ENCODE measurements around the gene CSNK2B. TPM values are rescaled to one million over a fixed set of nuclear protein-coding genes. Genes with fewer than 3 reads are reported as not detected.

The CSNK2B gene
- total RNA-seq, 2 donors from 2014 or later: 155 to 171 TPM

DNA sequence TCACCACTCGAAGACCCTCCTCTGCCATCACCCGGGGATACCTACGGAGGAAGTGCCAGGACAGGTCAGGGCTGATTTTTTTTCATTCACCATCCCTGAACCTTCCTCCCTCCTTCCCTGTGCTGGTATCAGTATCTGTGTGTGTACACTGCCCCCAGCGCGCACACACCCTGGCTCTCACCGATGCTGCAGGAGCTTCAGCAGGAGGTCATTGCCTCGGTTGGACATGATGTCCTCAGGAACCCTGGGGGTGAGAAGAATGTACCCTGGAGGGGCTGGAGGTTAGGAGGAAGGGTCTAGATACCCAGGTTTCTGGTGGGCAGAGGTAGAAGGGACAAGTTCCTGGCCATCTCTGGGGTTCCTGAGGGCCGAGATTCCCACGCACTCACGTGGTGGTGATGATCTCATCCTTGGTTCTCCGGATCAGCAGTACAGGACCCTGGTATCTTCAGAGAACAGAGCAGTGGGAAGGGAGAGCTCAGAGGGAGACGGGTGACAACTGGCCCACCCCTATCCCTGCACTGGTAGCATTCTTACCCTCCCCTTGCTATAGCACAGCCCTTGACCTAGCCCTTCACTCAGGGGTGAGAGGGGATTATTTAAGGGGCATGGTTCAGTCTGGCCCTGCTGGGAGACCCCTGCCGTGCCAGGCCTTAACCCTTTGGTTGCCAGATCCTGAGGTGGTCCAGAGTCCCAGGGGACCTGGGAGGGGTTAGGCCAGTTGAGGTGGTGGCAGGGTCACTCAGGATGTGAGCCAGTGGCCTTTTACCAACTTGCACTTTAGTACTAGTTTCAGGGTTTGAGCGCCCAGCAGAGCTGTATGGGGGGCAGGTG is 22.2 kb downstream of the CSNK2B start:
- H3K27me3 Mint-ChIP-seq (ENCODE audit: insufficient read depth): no peaks in the 10 kb centered on the region
- no peaks in the 10 kb centered on the region for H3K9me3 ChIP-seq (ENCODE audit: control insufficient read depth, low read length)
- no peaks in the 10 kb centered on the region for H3K27me3 ChIP-seq (ENCODE audit: control insufficient read depth, insufficient read depth, low read length, poor library complexity, severe bottlenecking)
- no peak for TF ChIP-seq CTCF (conservative IDR thresholded peaks at IDR 0.05)
- no peak overlapping the region for H3K9ac ChIP-seq (ENCODE audit: extremely low read depth, low read length, poor library complexity, severe bottlenecking)
- peak overlapping the region; percentile 74 for H3K27ac Mint-ChIP-seq
- no peak overlapping the region for H3K27ac ChIP-seq (ENCODE audit: low read depth, low read length)
- peak; percentile 59 for DNase-seq
- H3K9me3 Mint-ChIP-seq: no peaks in the 10 kb centered on the region
- peaks cover 61% of the 10 kb centered on the region for H3K36me3 Mint-ChIP-seq (ENCODE audit: low read depth)
- WGBS, 2 experiments (ENCODE audit: insufficient coverage in 1 of 2, insufficient read length in 1 of 2): 84 to 95% methylated on average over 6 to 14 of the region's 14 CpGs
- no peak overlapping the region for H3K4me3 Mint-ChIP-seq
- peaks cover 13% of the 10 kb centered on the region for H3K4me1 ChIP-seq (ENCODE audit: control insufficient read depth, insufficient read depth, low read length)
- H3K36me3 ChIP-seq (ENCODE audit: control insufficient read depth, insufficient read depth, low read length): peaks cover 68% of the 10 kb centered on the region
- H3K4me1 Mint-ChIP-seq: peaks cover 21% of the 10 kb centered on the region
- no peak overlapping the region for H3K4me3 ChIP-seq (ENCODE audit: low read length)

GRCh38 chr6:31689249-31690110 is 23.6 kb downstream of the CSNK2B start:
- DNase-seq: peak; percentile 84
- Histone ChIP-seq H3K27ac (ENCODE audit: low read depth, low read length) (no peak overlapping the region), H3K36me3 (ENCODE audit: control insufficient read depth, insufficient read depth, low read length) (peaks cover 72% of the 10 kb centered on the region), H3K27me3 (ENCODE audit: control insufficient read depth, insufficient read depth, low read length, poor library complexity, severe bottlenecking) (no peaks in the 10 kb centered on the region), H3K4me3 (ENCODE audit: low read length) (no peak overlapping the region), H3K9ac (ENCODE audit: extremely low read depth, low read length, poor library complexity, severe bottlenecking) (no peak overlapping the region), H3K4me1 (ENCODE audit: control insufficient read depth, insufficient read depth, low read length) (peaks cover 13% of the 10 kb centered on the region), H3K9me3 (ENCODE audit: control insufficient read depth, low read length) (no peaks in the 10 kb centered on the region)
- peak; percentile 73 for TF ChIP-seq CTCF (conservative IDR thresholded peaks at IDR 0.05)
- Mint-ChIP-seq H3K36me3 (ENCODE audit: low read depth) (peaks cover 68% of the 10 kb centered on the region), H3K9me3 (no peaks in the 10 kb centered on the region), H3K4me3 (no peak overlapping the region), H3K27ac (peak overlapping the region; percentile 83), H3K27me3 (ENCODE audit: insufficient read depth) (no peaks in the 10 kb centered on the region), H3K4me1 (peaks cover 15% of the 10 kb centered on the region)
- WGBS, 2 experiments (ENCODE audit: insufficient coverage in 1 of 2, insufficient read length in 1 of 2): 80 to 85% methylated on average over 5 to 10 of the region's 11 CpGs

DNA sequence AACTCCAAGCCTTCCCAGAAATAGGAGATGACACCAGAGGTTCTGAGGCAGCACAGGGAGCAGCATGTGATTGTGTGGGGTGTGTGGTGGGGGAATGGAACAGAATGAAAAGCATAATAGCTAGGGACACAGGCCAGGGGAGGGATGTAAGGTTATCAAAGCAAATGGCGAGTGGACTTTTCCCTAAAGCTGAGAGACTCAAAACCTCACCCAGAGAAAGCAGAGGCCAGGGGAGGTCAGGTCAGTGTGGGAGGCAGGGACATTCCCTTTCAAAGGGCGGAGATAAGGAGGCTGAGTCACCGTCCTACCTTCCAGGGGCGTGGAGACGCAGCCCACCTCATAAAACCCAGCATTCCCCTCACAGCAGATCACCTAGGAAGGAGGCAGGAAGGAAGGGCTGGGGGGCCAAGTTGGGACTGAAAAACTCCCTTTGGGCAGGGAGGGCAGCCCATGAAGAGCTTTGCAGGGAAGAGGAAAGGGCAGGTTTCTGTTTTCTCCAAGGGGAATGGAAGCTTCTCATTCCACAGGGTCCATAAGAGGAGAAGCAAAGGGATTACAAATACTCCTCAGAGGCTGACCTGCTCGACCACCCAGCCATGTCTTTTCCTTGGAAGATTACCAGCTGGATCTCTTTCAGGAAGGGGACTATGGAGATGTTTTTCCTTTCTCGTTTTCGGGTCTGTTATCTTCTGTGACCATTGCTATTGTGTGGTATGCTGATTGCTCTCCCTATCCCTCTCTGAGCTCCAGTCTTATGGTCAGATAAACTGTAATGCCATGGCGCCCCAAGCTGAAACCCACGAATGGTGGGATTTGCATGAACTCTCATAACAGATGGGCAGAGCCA is 24.6 kb downstream of the CSNK2B start:
- no peak overlapping the region for H3K9ac ChIP-seq (ENCODE audit: extremely low read depth, low read length, poor library complexity, severe bottlenecking)
- H3K9me3 ChIP-seq (ENCODE audit: control insufficient read depth, low read length): no peaks in the 10 kb centered on the region
- no peak overlapping the region for H3K4me3 ChIP-seq (ENCODE audit: low read length)
- Mint-ChIP-seq H3K36me3 (ENCODE audit: low read depth) (peaks cover 71% of the 10 kb centered on the region), H3K4me1 (peaks cover 15% of the 10 kb centered on the region), H3K9me3 (no peaks in the 10 kb centered on the region), H3K4me3 (no peak overlapping the region), H3K27me3 (ENCODE audit: insufficient read depth) (no peaks in the 10 kb centered on the region), H3K27ac (peak overlapping the region; percentile 83)
- no peaks in the 10 kb centered on the region for H3K27me3 ChIP-seq (ENCODE audit: control insufficient read depth, insufficient read depth, low read length, poor library complexity, severe bottlenecking)
- H3K4me1 ChIP-seq (ENCODE audit: control insufficient read depth, insufficient read depth, low read length): peaks cover 13% of the 10 kb centered on the region
- DNase-seq: no peak
- 70 to 74% methylated on average over 4 to 9 of the region's 10 CpGs for WGBS, 2 experiments (ENCODE audit: insufficient coverage in 1 of 2, insufficient read length in 1 of 2)
- peaks cover 81% of the 10 kb centered on the region for H3K36me3 ChIP-seq (ENCODE audit: control insufficient read depth, insufficient read depth, low read length)
- H3K27ac ChIP-seq (ENCODE audit: low read depth, low read length): no peak overlapping the region
- no peak for TF ChIP-seq CTCF (conservative IDR thresholded peaks at IDR 0.05)

All from endodermal cell (in vitro differentiated cells).